Caco-2 (cell line): ENCODE data around the gene CRTAP. TPM values are rescaled to one million over a fixed set of nuclear protein-coding genes. Genes with fewer than 3 reads are reported as not detected.

Experiments used
- BruUV-seq: library from RNA; stranded (reverse); fragments of 400-500 nt; replicated peaks from 2 replicates; lab custom pipeline; 2021; lab: Mats Ljungman, UMichigan
- CTCF ChIA-PET: fragments of 300-600 bp; sonication (Branson Sonifier 250); formaldehyde crosslinking; loops from one replicate; lab custom pipeline; 2022; ENCODE audit warnings: antibody characterized with exemption; lab: Charles Lee
- POLR2A ChIA-PET: fragments of 300-600 bp; sonication (Branson Sonifier 250); formaldehyde crosslinking; loops from one replicate; lab custom pipeline; 2022; ENCODE audit warnings: antibody characterized with exemption; lab: Charles Lee
- DNase-seq, 2 experiments: peaks; one replicate each; pipeline versions ENCODE4 v3.0.0 to v3.0.0-alpha.2; 2020 to 2022
- H3K27me3 ChIP-seq: replicated peaks from 2 replicates; pipeline ENCODE4 v1.6.0; 2011; ENCODE audit warnings: low read length; ENCODE audit not compliant: control insufficient read depth, insufficient read depth
- H3K36me3 ChIP-seq: 2 replicates; pipeline ENCODE4 v1.5.1; 2011; ENCODE audit warnings: low read length; ENCODE audit not compliant: control insufficient read depth, insufficient read depth
- H3K4me1 ChIP-seq: fragments of 250-450 bp; sonication (Bioruptor Pico); 2 replicates; pipeline ENCODE4 v1.5.1; 2020; ENCODE audit warnings: mild to moderate bottlenecking
- H3K4me3 ChIP-seq: 2 replicates; pipeline ENCODE4 v1.5.1; 2011; ENCODE audit warnings: low read depth, mild to moderate bottlenecking, control low read depth, low read length
- H3K9me3 ChIP-seq: fragments of 250-450 bp; sonication (Bioruptor Pico); 2 replicates; pipeline ENCODE4 v1.5.1; 2020; ENCODE audit warnings: mild to moderate bottlenecking, moderate library complexity
- H3K27ac Mint-ChIP-seq: one replicate; pipeline ENCODE4 v1.8.0; 2022; ENCODE audit warnings: mixed read lengths; ENCODE audit not compliant: unreplicated experiment
- H3K27me3 Mint-ChIP-seq: one replicate; pipeline ENCODE4 v1.8.0; 2022; ENCODE audit warnings: mixed read lengths; ENCODE audit not compliant: insufficient read depth, unreplicated experiment
- H3K36me3 Mint-ChIP-seq: one replicate; pipeline ENCODE4 v1.8.0; 2022; ENCODE audit warnings: mild to moderate bottlenecking, mixed read lengths; ENCODE audit not compliant: insufficient read depth, unreplicated experiment
- H3K4me1 Mint-ChIP-seq: one replicate; pipeline ENCODE4 v1.8.0; 2022; ENCODE audit warnings: low read depth, mixed read lengths; ENCODE audit not compliant: unreplicated experiment
- H3K4me3 Mint-ChIP-seq: one replicate; pipeline ENCODE4 v1.8.0; 2022; ENCODE audit warnings: mild to moderate bottlenecking, moderate library complexity, mixed read lengths; ENCODE audit not compliant: unreplicated experiment
- H3K9me3 Mint-ChIP-seq: one replicate; pipeline ENCODE4 v1.8.0; 2022; ENCODE audit warnings: mixed read lengths; ENCODE audit not compliant: unreplicated experiment
- intact Hi-C: fragments of 100-400 bp; cut with micrococcal nuclease; formaldehyde crosslinking; loops from one replicate; pipeline ENCODE4 v1.10.0; 2022; ENCODE audit not compliant: unreplicated experiment
- total RNA-seq: library from RNA; stranded (reverse); gene quantifications from 2 replicates; pipeline ENCODE4 v1.2.3, GENCODE V29; 2022
- TF ChIP-seq, protein P1 (sequence below), 2 experiments: fragments of 200-600 bp in 1 of 2; IDR thresholded peaks; 1 replicate in 1 of 2; 2 replicates in 1 of 2; pipeline versions ENCODE4 v1.5.1 to v1.8.0; 2011 to 2022; ENCODE audit warnings: antibody characterized with exemption in 1 of 2, control low read depth in 1 of 2, inconsistent platforms in 1 of 2, low read depth in 1 of 2, low read length in 1 of 2, mild to moderate bottlenecking in 1 of 2, moderate library complexity in 1 of 2; ENCODE audit not compliant: insufficient read depth in 1 of 2, severe bottlenecking in 1 of 2, unreplicated experiment in 1 of 2

Gene CRTAP
- total RNA-seq, 1 experiment from 2014 or later, result 144 TPM

GRCh38 chr3:33184863-33185262 lies 71.0 kb downstream of the CRTAP start:
- POLR2A ChIA-PET, result no interaction called here
- DNase-seq, result no peak
- TF ChIP-seq, protein P1, sequence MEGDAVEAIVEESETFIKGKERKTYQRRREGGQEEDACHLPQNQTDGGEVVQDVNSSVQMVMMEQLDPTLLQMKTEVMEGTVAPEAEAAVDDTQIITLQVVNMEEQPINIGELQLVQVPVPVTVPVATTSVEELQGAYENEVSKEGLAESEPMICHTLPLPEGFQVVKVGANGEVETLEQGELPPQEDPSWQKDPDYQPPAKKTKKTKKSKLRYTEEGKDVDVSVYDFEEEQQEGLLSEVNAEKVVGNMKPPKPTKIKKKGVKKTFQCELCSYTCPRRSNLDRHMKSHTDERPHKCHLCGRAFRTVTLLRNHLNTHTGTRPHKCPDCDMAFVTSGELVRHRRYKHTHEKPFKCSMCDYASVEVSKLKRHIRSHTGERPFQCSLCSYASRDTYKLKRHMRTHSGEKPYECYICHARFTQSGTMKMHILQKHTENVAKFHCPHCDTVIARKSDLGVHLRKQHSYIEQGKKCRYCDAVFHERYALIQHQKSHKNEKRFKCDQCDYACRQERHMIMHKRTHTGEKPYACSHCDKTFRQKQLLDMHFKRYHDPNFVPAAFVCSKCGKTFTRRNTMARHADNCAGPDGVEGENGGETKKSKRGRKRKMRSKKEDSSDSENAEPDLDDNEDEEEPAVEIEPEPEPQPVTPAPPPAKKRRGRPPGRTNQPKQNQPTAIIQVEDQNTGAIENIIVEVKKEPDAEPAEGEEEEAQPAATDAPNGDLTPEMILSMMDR (IDR thresholded peaks at IDR 0.05; ENCODE audit: insufficient read depth in 1 of 2, low read depth in 1 of 2, low read length in 1 of 2, severe bottlenecking in 1 of 2, unreplicated experiment in 1 of 2), result no peak
- Mint-ChIP-seq H3K27ac (no peak overlapping the region), H3K4me1 (peaks cover 9% of the 10 kb centered on the region), H3K4me3 (no peak overlapping the region), H3K36me3 (no peaks in the 10 kb centered on the region), H3K9me3 (peaks cover 12% of the 10 kb centered on the region), H3K27me3 (no peaks in the 10 kb centered on the region)
- Histone ChIP-seq H3K36me3 (no peaks in the 10 kb centered on the region), H3K9me3 (no peaks in the 10 kb centered on the region), H3K27me3 (no peaks in the 10 kb centered on the region), H3K4me3 (no peak overlapping the region), H3K4me1 (peaks cover 14% of the 10 kb centered on the region; the same call in 1 of the 2 replicates)
- intact Hi-C loops, result no loop called here
- no TSS peak for BruUV-seq
- CTCF ChIA-PET, result interaction anchor here (1.1 kb wide), 1 partner anchor 48 kb away, joined by 3 read pairs; no protein-coding TSS in a partner anchor

DNA sequence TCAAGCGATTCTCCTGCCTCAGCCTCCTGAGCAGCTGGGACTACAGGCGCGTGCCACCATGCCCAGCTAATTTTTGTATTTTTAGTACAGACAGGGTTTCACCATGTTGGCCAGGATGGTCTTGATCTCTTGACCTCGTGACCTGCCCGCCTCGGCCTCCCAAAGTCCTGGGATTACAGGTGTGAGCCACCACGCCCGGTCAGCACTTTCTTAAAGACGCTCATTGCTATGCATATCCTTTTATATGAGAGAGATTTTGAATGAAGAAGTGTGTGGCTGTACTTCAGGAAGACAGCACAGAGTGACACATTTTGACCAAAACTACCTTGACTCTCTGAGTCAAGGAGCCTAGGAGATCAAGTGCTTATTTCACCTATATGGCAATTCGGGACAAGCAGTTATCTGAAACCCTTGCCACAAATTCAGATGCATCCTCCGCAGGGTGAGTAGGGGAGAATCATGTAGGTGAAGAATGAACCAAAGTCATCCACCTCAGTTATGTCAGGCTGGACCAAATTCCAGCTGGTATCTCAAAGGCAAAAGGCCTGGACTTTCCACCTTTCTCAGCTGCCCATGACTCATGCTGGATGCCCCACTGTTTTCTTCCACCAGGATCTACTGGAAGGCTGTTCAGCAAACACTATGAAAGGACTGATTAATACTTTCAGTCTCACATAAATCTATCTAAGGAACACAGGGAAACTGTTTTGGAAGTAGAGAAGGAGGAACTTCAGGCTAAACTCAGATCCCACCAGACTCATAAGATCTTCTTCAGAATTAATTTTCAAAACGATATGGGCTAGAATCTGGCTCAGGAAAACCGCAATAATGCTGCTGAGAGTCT lies 72.9 kb downstream of the CRTAP start:
- Histone ChIP-seq H3K4me3 (no peak overlapping the region), H3K4me1 (peaks cover 10% of the 10 kb centered on the region; the same call in 1 of the 2 replicates), H3K9me3 (no peaks in the 10 kb centered on the region), H3K36me3 (no peaks in the 10 kb centered on the region), H3K27me3 (no peaks in the 10 kb centered on the region)
- no peaks in the 10 kb centered on the region for H3K27me3 Mint-ChIP-seq
- no peak overlapping the region for H3K27ac Mint-ChIP-seq
- ChIA-PET POLR2A (no interaction called here), CTCF (interaction anchor here (0.5 to 1.5 kb wide), 2 partner anchors 55 to 102 kb away, joined by 3 to 6 read pairs; no protein-coding TSS in a partner anchor)
- H3K4me3 Mint-ChIP-seq, result no peak overlapping the region
- H3K9me3 Mint-ChIP-seq, result peaks cover 12% of the 10 kb centered on the region
- BruUV-seq, result no TSS peak
- peak; percentile 14 to 48 for DNase-seq
- TF ChIP-seq, protein P1 (IDR thresholded peaks at IDR 0.05; ENCODE audit: insufficient read depth in 1 of 2, low read depth in 1 of 2, low read length in 1 of 2, severe bottlenecking in 1 of 2, unreplicated experiment in 1 of 2), result no peak
- intact Hi-C loops, result no loop called here
- no peaks in the 10 kb centered on the region for H3K36me3 Mint-ChIP-seq
- H3K4me1 Mint-ChIP-seq, result peaks cover 9% of the 10 kb centered on the region

- DNase-seq, result no peak
- TF ChIP-seq, protein P1 (IDR thresholded peaks at IDR 0.05; ENCODE audit: insufficient read depth in 1 of 2, low read depth in 1 of 2, low read length in 1 of 2, severe bottlenecking in 1 of 2, unreplicated experiment in 1 of 2), result no peak
- BruUV-seq, result no TSS peak
- no peaks in the 10 kb centered on the region for H3K27me3 ChIP-seq
- H3K27ac Mint-ChIP-seq, result no peak overlapping the region
- no peaks in the 10 kb centered on the region for H3K36me3 Mint-ChIP-seq
- H3K9me3 ChIP-seq, result no peaks in the 10 kb centered on the region
- no peaks in the 10 kb centered on the region for H3K27me3 Mint-ChIP-seq
- no peaks in the 10 kb centered on the region for H3K36me3 ChIP-seq
- CTCF ChIA-PET, result interaction anchor here (0.5 to 1.5 kb wide), 2 partner anchors 56 to 102 kb away, joined by 3 to 6 read pairs; no protein-coding TSS in a partner anchor
- no peak overlapping the region for H3K4me3 ChIP-seq
- H3K9me3 Mint-ChIP-seq, result peaks cover 12% of the 10 kb centered on the region
- no peak overlapping the region for H3K4me3 Mint-ChIP-seq
- peaks cover 9% of the 10 kb centered on the region for H3K4me1 Mint-ChIP-seq
- H3K4me1 ChIP-seq, result 0 out of 2 replicates have a peak, but pooled peaks cover 9% of the 10 kb centered on the region
- intact Hi-C loops, result no loop called here
- POLR2A ChIA-PET, result no interaction called here
Measured at GRCh38 chr3:33187368-33187634, 73.5 kb downstream of the CRTAP start.
